GM12878 (cell line): ENCODE data around the gene C19orf67. TPM values are rescaled to one million over a fixed set of nuclear protein-coding genes. Genes with fewer than 3 reads are reported as not detected.

ENCODE experiments used
- ATAC-seq: fragments of 200-7000 bp; cut with Tn5 transposase; 3 replicates; pipeline ENCODE4 v1.9.1; 2020; ENCODE audit warnings: mild to moderate bottlenecking, moderate library complexity
- BruUV-seq: library from RNA; stranded (reverse); fragments of 400-500 nt; replicated peaks from 2 replicates; lab custom pipeline; 2021; lab: Mats Ljungman, UMichigan
- CTCF ChIA-PET: fragments of 300-600 bp; sonication (Branson Sonifier 250); formaldehyde crosslinking; extraction: SDS; loops from one replicate; lab custom pipeline; 2021; ENCODE audit warnings: inconsistent platforms; lab: Yijun Ruan, JAX
- POLR2A ChIA-PET: fragments of 350-600 bp; formaldehyde crosslinking; extraction: SDS; loops from one replicate; lab custom pipeline; 2021; ENCODE audit warnings: inconsistent platforms; lab: Charles Lee
- RAD21 ChIA-PET: fragments of 300-600 bp; sonication (Branson Sonifier 250); formaldehyde crosslinking; loops from one replicate; lab custom pipeline; 2023; ENCODE audit warnings: antibody characterized with exemption; ENCODE audit not compliant: unreplicated experiment; lab: Charles Lee
- SMC1A ChIA-PET: fragments of 300-600 bp; sonication (Branson Sonifier 250); formaldehyde crosslinking; loops from one replicate; lab custom pipeline; 2023; ENCODE audit not compliant: unreplicated experiment, uncharacterized antibody; lab: Charles Lee
- DNase-seq: peaks from one replicate; pipeline ENCODE4 v3.0.0-alpha.2; 2011; ENCODE audit warnings: low read depth, low spot score
- FAIRE-seq: peaks from 3 replicates; lab custom pipeline; 2011; peaks lifted over from hg19 to GRCh38; lab: Jason Lieb, UNC
- H2AFZ ChIP-seq: 2 replicates; pipeline ENCODE4 v1.6.0; 2011; ENCODE audit warnings: low read depth, low read length, control low read depth; ENCODE audit not compliant: control insufficient read depth
- H3K27ac ChIP-seq: 2 replicates; pipeline ENCODE4 v1.5.1; 2011; ENCODE audit warnings: control low read depth; ENCODE audit not compliant: control insufficient read depth, insufficient read depth
- H3K27me3 ChIP-seq, 2 experiments: replicated peaks in 1 of 2; 2 replicates each; pipeline versions ENCODE4 v1.6.0 to v1.6.1; 2011; ENCODE audit warnings: low read length in 1 of 2; ENCODE audit not compliant: control insufficient read depth in 2 of 2, insufficient read depth in 2 of 2
- H3K36me3 ChIP-seq, 2 experiments: 2 replicates each; pipeline ENCODE4 v1.5.1; 2011; ENCODE audit warnings: low read length in 1 of 2; ENCODE audit not compliant: control insufficient read depth in 2 of 2, insufficient read depth in 2 of 2
- H3K4me1 ChIP-seq: 2 replicates; pipeline ENCODE4 v1.6.1; 2011; ENCODE audit warnings: mild to moderate bottlenecking, low read length, moderate library complexity, mixed read lengths; ENCODE audit not compliant: control insufficient read depth, insufficient read depth
- H3K4me2 ChIP-seq: 2 replicates; pipeline ENCODE4 v1.6.0; 2011; ENCODE audit warnings: control low read depth; ENCODE audit not compliant: control insufficient read depth, insufficient read depth
- H3K4me3 ChIP-seq: fragments of 200-600 bp; sonication (generic); 2 replicates; pipeline ENCODE4 v1.5.1; 2016
- H3K79me2 ChIP-seq: 2 replicates; pipeline ENCODE4 v1.6.0; 2011; ENCODE audit warnings: low read length; ENCODE audit not compliant: control insufficient read depth, insufficient read depth
- H3K9ac ChIP-seq: 2 replicates; pipeline ENCODE4 v1.8.0; 2011; ENCODE audit warnings: low read length, control low read depth, mixed read lengths; ENCODE audit not compliant: control insufficient read depth, insufficient read depth
- H3K9me3 ChIP-seq: replicated peaks from 3 replicates; pipeline ENCODE4 v1.5.1; 2011; ENCODE audit warnings: mild to moderate bottlenecking, low read length; ENCODE audit not compliant: control insufficient read depth, insufficient read depth
- H4K20me1 ChIP-seq: 2 replicates; pipeline ENCODE4 v1.6.0; 2011; ENCODE audit not compliant: control insufficient read depth, insufficient read depth
- NFYA ChIP-seq: IDR thresholded peaks from 2 replicates; pipeline ENCODE4 v1.6.1; 2011; ENCODE audit warnings: low read depth, mild to moderate bottlenecking, low read length, improper control_type of control experiment, borderline replicate concordance
- WGBS: methylation state at CpG from one replicate; pipeline ENCODE4 v1.1.6; 2016; ENCODE audit warnings: low lambda C conversion rate; ENCODE audit not compliant: insufficient replicate concordance, insufficient coverage; ENCODE audit errors: missing lambda C conversion rate; 5-methylcytosine and 5-hydroxymethylcytosine counted together
- in situ Hi-C: fragments of 300-500 bp; cut with MboI; formaldehyde crosslinking; loops from 9 replicates; pipeline ENCODE4 v1.14.3; 2018; ENCODE audit warnings: mixed read lengths
- intact Hi-C: fragments of 100-400 bp; cut with micrococcal nuclease; formaldehyde crosslinking; loops from one replicate; pipeline ENCODE4 v1.14.2; 2022; ENCODE audit not compliant: unreplicated experiment
- polyA plus RNA-seq, 11 experiments: library from polyadenylated mRNA; depleted of rRNA in 4 of 11; unstranded in 6 of 11; stranded (reverse) in 5 of 11; fragments of >200 nt; fragmentation: Nextera tagmentation in 4 of 11; fragmentation: Illumina TruSeq in 1 of 11; extraction: Ambion mirVana in 4 of 11; extraction: Trizol in 1 of 11; gene quantifications; 1 replicate in 1 of 11; 2 replicates in 10 of 11; pipeline versions ENCODE4 v1.2.1 to v1.2.3, GENCODE V29; 2011 to 2016; ENCODE audit warnings: inconsistent platforms in 2 of 11, missing spikeins in 2 of 11, low read depth in 1 of 11
- total RNA-seq, 4 experiments: library from RNA; depleted of rRNA in 3 of 4; stranded (reverse); fragments of >200 nt in 3 of 4; fragmentation: Illumina TruSeq in 1 of 4; extraction: Trizol in 1 of 4; gene quantifications; 2 replicates each; pipeline versions ENCODE4 v1.2.1 to v1.2.3, GENCODE V29; 2013 to 2021
- TF ChIP-seq, protein P1 (sequence below): fragments of 450-650 bp; IDR thresholded peaks from 2 replicates; pipeline ENCODE4 v1.6.1; 2016; ENCODE audit warnings: mild to moderate bottlenecking
- TF ChIP-seq, protein P2 (sequence below): fragments of 450-650 bp; formaldehyde crosslinking; IDR thresholded peaks from 2 replicates; pipeline ENCODE4 v1.5.0; 2022; ENCODE audit warnings: mild to moderate bottlenecking, missing genetic modification characterization

Gene C19orf67
- total and polyA plus RNA-seq, 10 of the 15 experiments (the other 5 are each of a cell fraction or from before 2014, with no cell fraction given): 0.14 TPM; not detected in 9

DNA sequence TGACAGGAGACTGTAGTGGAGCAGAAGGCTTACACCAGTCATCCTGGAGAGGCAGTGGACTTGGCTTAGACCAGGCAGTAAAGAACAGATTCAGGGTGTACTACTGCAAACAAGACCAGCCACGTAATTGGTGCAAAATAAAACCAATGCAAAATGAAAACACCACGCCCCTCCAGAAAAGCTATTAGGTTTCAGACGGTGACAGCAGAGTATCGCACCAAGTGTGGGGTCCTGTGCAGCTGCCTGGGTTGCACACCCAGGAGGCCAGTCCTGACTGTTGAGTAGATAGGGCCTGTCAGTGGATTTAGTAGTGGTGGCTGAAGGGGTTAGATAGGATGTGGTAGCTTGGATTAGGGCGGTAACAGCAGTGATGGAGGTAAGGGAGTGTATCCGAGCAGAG, 37.3 kb upstream of the C19orf67 start:
- DNase-seq (no peak), ATAC-seq (no peak), FAIRE-seq (no peak)
- Histone ChIP-seq H3K4me2 (no peak overlapping the region), H3K79me2 (peaks cover 2% of the 10 kb centered on the region; the same call in 1 of the 2 replicates), H4K20me1 (no peaks in the 10 kb centered on the region), H3K36me3 (peaks cover 2 to 12% of the 10 kb centered on the region in 2 experiments; a peak in 2 of 4 replicates), H3K4me3 (no peak overlapping the region), H3K9ac (no peak overlapping the region), H3K9me3 (no peaks in the 10 kb centered on the region), H3K27me3 (no peaks in the 10 kb centered on the region), H3K27ac (no peak overlapping the region), H3K4me1 (peaks cover 16% of the 10 kb centered on the region), H2AFZ (no peak overlapping the region)
- RAD21 ChIA-PET: interaction anchor here (1.0 kb wide), 1 partner anchor 9 kb away, joined by 3 read pairs; no protein-coding TSS in a partner anchor
- in situ Hi-C loops: no loop called here
- no TSS peak for BruUV-seq
- CTCF ChIA-PET: interaction anchor here (3.2 kb wide), 1 partner anchor 14 kb away, joined by 14 read pairs; the partner anchor contains the start of gene ASF1B
- SMC1A ChIA-PET: no interaction called here
- intact Hi-C loops: no loop called here
- 100% methylated on average over 6 of the region's 6 CpGs for WGBS
- no peak for TF ChIP-seq NFYA
- TF ChIP-seq, protein P1, sequence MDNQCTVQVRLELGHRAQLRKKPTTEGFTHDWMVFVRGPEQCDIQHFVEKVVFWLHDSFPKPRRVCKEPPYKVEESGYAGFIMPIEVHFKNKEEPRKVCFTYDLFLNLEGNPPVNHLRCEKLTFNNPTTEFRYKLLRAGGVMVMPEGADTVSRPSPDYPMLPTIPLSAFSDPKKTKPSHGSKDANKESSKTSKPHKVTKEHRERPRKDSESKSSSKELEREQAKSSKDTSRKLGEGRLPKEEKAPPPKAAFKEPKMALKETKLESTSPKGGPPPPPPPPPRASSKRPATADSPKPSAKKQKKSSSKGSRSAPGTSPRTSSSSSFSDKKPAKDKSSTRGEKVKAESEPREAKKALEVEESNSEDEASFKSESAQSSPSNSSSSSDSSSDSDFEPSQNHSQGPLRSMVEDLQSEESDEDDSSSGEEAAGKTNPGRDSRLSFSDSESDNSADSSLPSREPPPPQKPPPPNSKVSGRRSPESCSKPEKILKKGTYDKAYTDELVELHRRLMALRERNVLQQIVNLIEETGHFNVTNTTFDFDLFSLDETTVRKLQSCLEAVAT: no peak
- TF ChIP-seq, protein P2, sequence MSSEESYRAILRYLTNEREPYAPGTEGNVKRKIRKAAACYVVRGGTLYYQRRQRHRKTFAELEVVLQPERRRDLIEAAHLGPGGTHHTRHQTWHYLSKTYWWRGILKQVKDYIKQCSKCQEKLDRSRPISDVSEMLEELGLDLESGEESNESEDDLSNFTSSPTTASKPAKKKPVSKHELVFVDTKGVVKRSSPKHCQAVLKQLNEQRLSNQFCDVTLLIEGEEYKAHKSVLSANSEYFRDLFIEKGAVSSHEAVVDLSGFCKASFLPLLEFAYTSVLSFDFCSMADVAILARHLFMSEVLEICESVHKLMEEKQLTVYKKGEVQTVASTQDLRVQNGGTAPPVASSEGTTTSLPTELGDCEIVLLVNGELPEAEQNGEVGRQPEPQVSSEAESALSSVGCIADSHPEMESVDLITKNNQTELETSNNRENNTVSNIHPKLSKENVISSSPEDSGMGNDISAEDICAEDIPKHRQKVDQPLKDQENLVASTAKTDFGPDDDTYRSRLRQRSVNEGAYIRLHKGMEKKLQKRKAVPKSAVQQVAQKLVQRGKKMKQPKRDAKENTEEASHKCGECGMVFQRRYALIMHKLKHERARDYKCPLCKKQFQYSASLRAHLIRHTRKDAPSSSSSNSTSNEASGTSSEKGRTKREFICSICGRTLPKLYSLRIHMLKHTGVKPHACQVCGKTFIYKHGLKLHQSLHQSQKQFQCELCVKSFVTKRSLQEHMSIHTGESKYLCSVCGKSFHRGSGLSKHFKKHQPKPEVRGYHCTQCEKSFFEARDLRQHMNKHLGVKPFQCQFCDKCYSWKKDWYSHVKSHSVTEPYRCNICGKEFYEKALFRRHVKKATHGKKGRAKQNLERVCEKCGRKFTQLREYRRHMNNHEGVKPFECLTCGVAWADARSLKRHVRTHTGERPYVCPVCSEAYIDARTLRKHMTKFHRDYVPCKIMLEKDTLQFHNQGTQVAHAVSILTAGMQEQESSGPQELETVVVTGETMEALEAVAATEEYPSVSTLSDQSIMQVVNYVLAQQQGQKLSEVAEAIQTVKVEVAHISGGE (CRISPR knock-in tag): no peak
- POLR2A ChIA-PET: no interaction called here
